HEK293 (cell line): Measurements from ENCODE around the gene FGD6.
A peak's percentile ranks its signal among the peaks of the same experiment; 100 is the strongest.

Experiments used
- AEBP2 ChIP-seq: fragments of 450-650 bp; formaldehyde crosslinking; IDR thresholded peaks from 2 replicates; pipeline ENCODE4 v1.5.1; 2016; ENCODE audit warnings: missing biosample characterization, missing genetic modification characterization, borderline replicate concordance
- OVOL3 ChIP-seq: fragments of 450-650 bp; formaldehyde crosslinking; IDR thresholded peaks from 2 replicates; pipeline ENCODE4 v1.5.1; 2016; ENCODE audit warnings: missing biosample characterization, missing genetic modification characterization
- SALL2 ChIP-seq: fragments of 450-650 bp; formaldehyde crosslinking; IDR thresholded peaks from 2 replicates; pipeline ENCODE4 v1.5.0; 2017; ENCODE audit warnings: missing biosample characterization, mild to moderate bottlenecking, missing genetic modification characterization, borderline replicate concordance
- TRIM28 ChIP-seq: IDR thresholded peaks from 2 replicates; pipeline ENCODE4 v1.6.1; 2011; ENCODE audit warnings: low read length, control low read depth, borderline replicate concordance
- ZBTB1 ChIP-seq: fragments of 450-650 bp; formaldehyde crosslinking; IDR thresholded peaks from 2 replicates; pipeline ENCODE4 v1.5.1; 2016; ENCODE audit warnings: missing biosample characterization, missing genetic modification characterization
- ZBTB26 ChIP-seq: fragments of 450-650 bp; formaldehyde crosslinking; optimal IDR thresholded peaks from 2 replicates; pipeline ENCODE3; 2016; ENCODE audit warnings: missing biosample characterization, mild to moderate bottlenecking, missing genetic modification characterization
- ZBTB44 ChIP-seq: fragments of 450-650 bp; IDR thresholded peaks from 2 replicates; pipeline ENCODE4 v1.5.1; 2018; ENCODE audit warnings: missing biosample characterization, mild to moderate bottlenecking, missing genetic modification characterization
- ZBTB49 ChIP-seq: fragments of 450-650 bp; formaldehyde crosslinking; IDR thresholded peaks from 2 replicates; pipeline ENCODE4 v1.5.1; 2016; ENCODE audit warnings: missing biosample characterization, missing genetic modification characterization, low read depth
- ZBTB8A ChIP-seq: fragments of 450-650 bp; formaldehyde crosslinking; IDR thresholded peaks from 2 replicates; pipeline ENCODE4 v1.5.1; 2016; ENCODE audit warnings: missing biosample characterization, missing genetic modification characterization
- ZFP37 ChIP-seq: fragments of 450-650 bp; formaldehyde crosslinking; IDR thresholded peaks from 2 replicates; pipeline ENCODE4 v1.5.1; 2016; ENCODE audit warnings: missing biosample characterization, missing genetic modification characterization
- ZNF146 ChIP-seq: fragments of 450-650 bp; formaldehyde crosslinking; IDR thresholded peaks from 2 replicates; pipeline ENCODE4 v1.5.1; 2016; ENCODE audit warnings: missing biosample characterization, missing genetic modification characterization
- ZNF169 ChIP-seq: fragments of 450-650 bp; formaldehyde crosslinking; IDR thresholded peaks from 2 replicates; pipeline ENCODE4 v1.5.1; 2016; ENCODE audit warnings: missing biosample characterization, missing genetic modification characterization
- ZNF174 ChIP-seq: fragments of 450-650 bp; formaldehyde crosslinking; IDR thresholded peaks from 2 replicates; pipeline ENCODE4 v1.5.0; 2017; ENCODE audit warnings: missing biosample characterization, mild to moderate bottlenecking, missing genetic modification characterization
- ZNF184 ChIP-seq: fragments of 450-650 bp; IDR thresholded peaks from 2 replicates; pipeline ENCODE4 v1.5.1; 2018; ENCODE audit warnings: missing biosample characterization, mild to moderate bottlenecking, missing genetic modification characterization
- ZNF214 ChIP-seq: fragments of 450-650 bp; formaldehyde crosslinking; IDR thresholded peaks from 2 replicates; pipeline ENCODE4 v1.5.1; 2017; ENCODE audit warnings: missing biosample characterization, mild to moderate bottlenecking, missing genetic modification characterization, borderline replicate concordance
- ZNF23 ChIP-seq: fragments of 450-650 bp; formaldehyde crosslinking; IDR thresholded peaks from 2 replicates; pipeline ENCODE4 v1.5.1; 2016; ENCODE audit warnings: missing biosample characterization, missing genetic modification characterization, borderline replicate concordance
- ZNF398 ChIP-seq: fragments of 450-650 bp; formaldehyde crosslinking; IDR thresholded peaks from 2 replicates; pipeline ENCODE4 v1.5.1; 2017; ENCODE audit warnings: missing biosample characterization, missing genetic modification characterization
- ZNF426 ChIP-seq: fragments of 450-650 bp; formaldehyde crosslinking; IDR thresholded peaks from 2 replicates; pipeline ENCODE4 v1.5.1; 2017; ENCODE audit warnings: missing biosample characterization, missing genetic modification characterization, mild to moderate bottlenecking, inconsistent platforms, moderate library complexity
- ZNF473 ChIP-seq: fragments of 450-650 bp; formaldehyde crosslinking; IDR thresholded peaks from 2 replicates; pipeline ENCODE4 v1.5.1; 2017; ENCODE audit warnings: missing biosample characterization, missing genetic modification characterization
- ZNF529 ChIP-seq: fragments of 450-650 bp; formaldehyde crosslinking; IDR thresholded peaks from 2 replicates; pipeline ENCODE4 v1.5.1; 2017; ENCODE audit warnings: missing genetic modification characterization, missing biosample characterization; ENCODE audit not compliant: insufficient replicate concordance
- ZNF549 ChIP-seq: fragments of 450-650 bp; IDR thresholded peaks from 2 replicates; pipeline ENCODE4 v1.5.1; 2018; ENCODE audit warnings: missing biosample characterization, missing genetic modification characterization, mild to moderate bottlenecking, inconsistent platforms, moderate library complexity
- ZNF626 ChIP-seq: fragments of 450-650 bp; sonication (Bioruptor Pico); formaldehyde crosslinking; IDR thresholded peaks from 2 replicates; pipeline ENCODE4 v1.5.1; 2018; ENCODE audit warnings: missing biosample characterization, missing genetic modification characterization, inconsistent platforms
- ZNF639 ChIP-seq: fragments of 450-650 bp; formaldehyde crosslinking; IDR thresholded peaks from 2 replicates; pipeline ENCODE4 v1.5.1; 2016; ENCODE audit warnings: missing biosample characterization, missing genetic modification characterization
- ZNF677 ChIP-seq: fragments of 450-650 bp; IDR thresholded peaks from 2 replicates; pipeline ENCODE4 v1.5.0; 2018; ENCODE audit warnings: missing biosample characterization, mild to moderate bottlenecking, missing genetic modification characterization, moderate library complexity
- ZNF707 ChIP-seq: fragments of 450-650 bp; formaldehyde crosslinking; IDR thresholded peaks from 2 replicates; pipeline ENCODE4 v1.5.1; 2016; ENCODE audit warnings: missing biosample characterization, missing genetic modification characterization
- ZNF768 ChIP-seq: fragments of 450-650 bp; formaldehyde crosslinking; IDR thresholded peaks from 2 replicates; pipeline ENCODE4 v1.5.1; 2018; ENCODE audit warnings: missing biosample characterization, mild to moderate bottlenecking, missing genetic modification characterization
- ZNF777 ChIP-seq: fragments of 450-650 bp; formaldehyde crosslinking; IDR thresholded peaks from 2 replicates; pipeline ENCODE4 v1.5.1; 2017; ENCODE audit warnings: missing biosample characterization, missing genetic modification characterization, borderline replicate concordance
- ZXDB ChIP-seq: fragments of 450-650 bp; formaldehyde crosslinking; IDR thresholded peaks from 2 replicates; pipeline ENCODE4 v1.5.1; 2016; ENCODE audit warnings: missing biosample characterization, missing genetic modification characterization

The FGD6 gene

GRCh38 chr12:95218150-95219133 lies 1.2 kb upstream of the FGD6 start (continued):
- TF ChIP-seq SALL2 (tag by site-specific recombination) (no peak), ZNF146 (tag by site-specific recombination) (no peak), ZNF174 (no peak), ZNF169 (tag by site-specific recombination) (no peak), ZFP37 (tag by site-specific recombination) (0 out of 2 replicates have a peak, but pooled peaks have one; percentile 16), ZNF639 (tag by site-specific recombination) (no peak), ZNF768 (tag by site-specific recombination) (no peak), AEBP2 (tag by site-specific recombination) (no peak), ZNF707 (tag by site-specific recombination) (no peak), ZBTB1 (tag by site-specific recombination) (no peak), ZNF677 (no peak), ZNF549 (tag by site-specific recombination) (no peak), ZNF214 (tag by site-specific recombination) (no peak), ZNF398 (tag by site-specific recombination) (0 out of 2 replicates have a peak, but pooled peaks have one; percentile 27), ZBTB8A (tag by site-specific recombination) (peak; percentile 50), OVOL3 (no peak), TRIM28 (0 out of 2 replicates have a peak, but pooled peaks have one; percentile 26), ZNF473 (tag by site-specific recombination) (no peak), ZBTB26 (tag by site-specific recombination) (no peak), ZBTB44 (no peak), ZNF184 (tag by site-specific recombination) (no peak), ZNF626 (no peak), ZNF23 (tag by site-specific recombination) (no peak), ZNF777 (tag by site-specific recombination) (no peak), ZNF426 (no peak), ZXDB (tag by site-specific recombination) (no peak), ZNF529 (tag by site-specific recombination) (no peak), ZBTB49 (tag by site-specific recombination) (no peak)
